Astrocyte (in vitro differentiated cells and primary cell): Measurements from ENCODE around the gene RPH3AL. TPM values are rescaled to one million over a fixed set of nuclear protein-coding genes. Genes with fewer than 3 reads are reported as not detected.

Experiments used
- DNase-seq: peaks from one replicate; pipeline ENCODE4 v3.0.0-alpha.2; 2010; ENCODE audit warnings: low read depth
- FAIRE-seq: peaks from 2 replicates; lab custom pipeline; 2011; peaks lifted over from hg19 to GRCh38; lab: Jason Lieb, UNC
- H2AFZ ChIP-seq: 2 replicates; pipeline ENCODE4 v1.6.0; 2012; ENCODE audit warnings: low read depth, low read length, inconsistent platforms
- H3K27ac ChIP-seq: 2 replicates; pipeline ENCODE4 v1.5.1; 2011; ENCODE audit warnings: low read depth, low read length, inconsistent platforms
- H3K27me3 ChIP-seq: 2 replicates; pipeline ENCODE4 v1.6.0; 2011; ENCODE audit warnings: low read length, inconsistent platforms; ENCODE audit not compliant: insufficient read depth
- H3K36me3 ChIP-seq: 2 replicates; pipeline ENCODE4 v1.5.1; 2011; ENCODE audit warnings: low read length, inconsistent platforms; ENCODE audit not compliant: insufficient read depth
- H3K4me1 ChIP-seq: 2 replicates; pipeline ENCODE4 v1.5.1; 2011; ENCODE audit warnings: low read length, inconsistent platforms; ENCODE audit not compliant: insufficient read depth
- H3K4me2 ChIP-seq: 2 replicates; pipeline ENCODE4 v1.6.0; 2012; ENCODE audit warnings: low read length, inconsistent platforms
- H3K4me3 ChIP-seq: 2 replicates; pipeline ENCODE4 v1.5.1; 2011; ENCODE audit warnings: low read depth, mild to moderate bottlenecking, low read length, inconsistent platforms; ENCODE audit not compliant: insufficient read depth
- H3K79me2 ChIP-seq: 2 replicates; pipeline ENCODE4 v1.6.0; 2012; ENCODE audit warnings: mild to moderate bottlenecking, low read length, inconsistent platforms; ENCODE audit not compliant: insufficient read depth
- H3K9ac ChIP-seq: 2 replicates; pipeline ENCODE4 v1.6.0; 2012; ENCODE audit warnings: mild to moderate bottlenecking, low read length, inconsistent platforms
- H3K9me3 ChIP-seq: 2 replicates; pipeline ENCODE4 v1.5.1; 2012; ENCODE audit warnings: low read depth, mild to moderate bottlenecking, low read length, inconsistent platforms; ENCODE audit not compliant: insufficient read depth
- H4K20me1 ChIP-seq: 2 replicates; pipeline ENCODE4 v1.6.0; 2012; ENCODE audit warnings: low read length, inconsistent platforms; ENCODE audit not compliant: insufficient read depth
- H3K27ac Mint-ChIP-seq: one replicate; pipeline ENCODE4 v1.8.0; 2021; ENCODE audit warnings: mild to moderate bottlenecking, mixed read lengths; ENCODE audit not compliant: unreplicated experiment
- H3K27me3 Mint-ChIP-seq: one replicate; pipeline ENCODE4 v1.8.0; 2021; ENCODE audit warnings: low read depth, mixed read lengths; ENCODE audit not compliant: unreplicated experiment
- H3K36me3 Mint-ChIP-seq: one replicate; pipeline ENCODE4 v1.8.0; 2021; ENCODE audit warnings: low read depth, mixed read lengths; ENCODE audit not compliant: unreplicated experiment
- H3K4me1 Mint-ChIP-seq: one replicate; pipeline ENCODE4 v1.8.0; 2021; ENCODE audit warnings: low read depth, mixed read lengths; ENCODE audit not compliant: unreplicated experiment
- H3K4me3 Mint-ChIP-seq: one replicate; pipeline ENCODE4 v1.8.0; 2021; ENCODE audit warnings: mild to moderate bottlenecking, moderate library complexity, mixed read lengths; ENCODE audit not compliant: unreplicated experiment
- H3K9me3 Mint-ChIP-seq: one replicate; pipeline ENCODE4 v1.8.0; 2021; ENCODE audit warnings: mild to moderate bottlenecking, mixed read lengths; ENCODE audit not compliant: unreplicated experiment
- CTCF ChIP-seq: IDR thresholded peaks from 2 replicates; pipeline ENCODE4 v1.5.1; 2011; ENCODE audit warnings: low read depth, mild to moderate bottlenecking, inconsistent platforms, low read length, moderate library complexity; ENCODE audit not compliant: insufficient read depth
- EZH2 ChIP-seq: IDR thresholded peaks from 2 replicates; pipeline ENCODE4 v1.6.1; 2012; ENCODE audit warnings: mild to moderate bottlenecking, low read length, inconsistent platforms; ENCODE audit not compliant: insufficient read depth
- total RNA-seq: library from RNA; stranded (reverse); gene quantifications from 2 replicates; pipeline ENCODE4 v1.2.1, GENCODE V29; 2021

Gene RPH3AL
- total RNA-seq, 1 donor from 2014 or later = 3.7 TPM

- Mint-ChIP-seq H3K27ac (no peak overlapping the region), H3K4me1 (peaks cover 9% of the 10 kb centered on the region), H3K27me3 (peaks cover 22% of the 10 kb centered on the region), H3K36me3 (no peaks in the 10 kb centered on the region), H3K9me3 (no peaks in the 10 kb centered on the region), H3K4me3 (no peak overlapping the region)
- Histone ChIP-seq H2AFZ (no peak overlapping the region), H3K27ac (no peak overlapping the region), H3K9me3 (no peaks in the 10 kb centered on the region), H3K9ac (no peak overlapping the region), H3K27me3 (peaks cover 13% of the 10 kb centered on the region), H3K36me3 (no peaks in the 10 kb centered on the region), H3K4me3 (no peak overlapping the region), H4K20me1 (no peaks in the 10 kb centered on the region), H3K79me2 (no peaks in the 10 kb centered on the region), H3K4me1 (no peaks in the 10 kb centered on the region), H3K4me2 (no peak overlapping the region)
- FAIRE-seq (no peak), DNase-seq (no peak)
- TF ChIP-seq CTCF (no peak), EZH2 (no peak)
These were observed 155.3 kb downstream of the RPH3AL start for GRCh38 chr17:197352-197751.

GRCh38 chr17:194828-195602 lies 157.6 kb downstream of the RPH3AL start:
- Histone ChIP-seq H2AFZ (no peak overlapping the region), H3K79me2 (no peaks in the 10 kb centered on the region), H3K36me3 (no peaks in the 10 kb centered on the region), H3K9ac (no peak overlapping the region), H3K4me3 (no peak overlapping the region), H3K9me3 (no peaks in the 10 kb centered on the region), H4K20me1 (no peaks in the 10 kb centered on the region), H3K4me2 (no peak overlapping the region), H3K27me3 (peaks cover 8% of the 10 kb centered on the region), H3K27ac (no peak overlapping the region), H3K4me1 (no peaks in the 10 kb centered on the region)
- no peaks in the 10 kb centered on the region for H3K9me3 Mint-ChIP-seq
- no peak overlapping the region for H3K4me3 Mint-ChIP-seq
- no peak overlapping the region for H3K27ac Mint-ChIP-seq
- no peak for DNase-seq
- FAIRE-seq = no peak
- H3K27me3 Mint-ChIP-seq = peaks cover 17% of the 10 kb centered on the region
- H3K4me1 Mint-ChIP-seq = peaks cover 9% of the 10 kb centered on the region
- TF ChIP-seq EZH2 = no peak
- no peaks in the 10 kb centered on the region for H3K36me3 Mint-ChIP-seq

GRCh38 chr17:193841-194806 lies 158.5 kb downstream of the RPH3AL start:
- Mint-ChIP-seq H3K9me3 (no peaks in the 10 kb centered on the region), H3K27ac (no peak overlapping the region)
- FAIRE-seq = no peak

More at GRCh38 chr17:193841-194806, 158.5 kb downstream of the RPH3AL start:
- no peak for DNase-seq
- no peaks in the 10 kb centered on the region for H3K9me3 ChIP-seq
- no peaks in the 10 kb centered on the region for H3K4me1 ChIP-seq
- no peak for TF ChIP-seq EZH2
- TF ChIP-seq CTCF = no peak
- peaks cover 17% of the 10 kb centered on the region for H3K27me3 Mint-ChIP-seq
- H4K20me1 ChIP-seq = no peaks in the 10 kb centered on the region
- no peak overlapping the region for H3K9ac ChIP-seq
- H3K4me3 Mint-ChIP-seq = no peak overlapping the region
- no peaks in the 10 kb centered on the region for H3K36me3 ChIP-seq
- H3K36me3 Mint-ChIP-seq = no peaks in the 10 kb centered on the region
- H3K4me3 ChIP-seq = no peak overlapping the region
- no peak overlapping the region for H3K4me2 ChIP-seq
- peaks cover 4% of the 10 kb centered on the region for H3K4me1 Mint-ChIP-seq
- H3K27me3 ChIP-seq = peaks cover 6% of the 10 kb centered on the region
- no peak overlapping the region for H2AFZ ChIP-seq
- no peak overlapping the region for H3K27ac ChIP-seq
- H3K79me2 ChIP-seq = no peaks in the 10 kb centered on the region
